Measurements from ENCODE around the gene ACTR3. TPM values are rescaled to one million over a fixed set of nuclear protein-coding genes. Genes with fewer than 3 reads are reported as not detected.
A peak's percentile ranks its signal among the peaks of the same experiment; 100 is the strongest.

Gene ACTR3
- total and polyA plus RNA-seq, 4 donors, result 35.5 to 260 (median 184) TPM

- Histone ChIP-seq H3K27me3 (ENCODE audit: control insufficient read depth in 3 of 3, insufficient read depth in 3 of 3, low read length in 2 of 3) (no peaks in the 10 kb centered on the region), H3K9ac (ENCODE audit: insufficient read depth in 1 of 2, low read length in 2 of 2) (no peak overlapping the region), H3K4me1 (ENCODE audit: control insufficient read depth in 5 of 5, insufficient read depth in 5 of 5, low read length in 5 of 5) (peaks cover 0 to 19% (median 7%) of the 10 kb centered on the region in 5 donors), H3K4me3 (no peak overlapping the region), H3K9me3 (ENCODE audit: control insufficient read depth in 4 of 4, insufficient read depth in 3 of 4, low read length in 3 of 4) (no peaks in the 10 kb centered on the region), H3K36me3 (ENCODE audit: control insufficient read depth in 4 of 4, insufficient read depth in 4 of 4, low read length in 4 of 4) (no peaks in the 10 kb centered on the region), H3K27ac (ENCODE audit: low read depth in 1 of 2, low read length in 1 of 2) (no peak overlapping the region)
- peak; percentile 58 for ATAC-seq (ENCODE audit: insufficient read depth, low FRiP score)
- DNase-seq, result peak; percentile 50 to 79 (median 69)
- TF ChIP-seq CTCF (IDR thresholded peaks at IDR 0.05; ENCODE audit: control extremely low read depth, extremely low read depth), result no peak
- WGBS, 2 donors, result 72 to 78% methylated on average over 19 of the region's 19 CpGs
These were observed 13.1 kb upstream of the ACTR3 start for GRCh38 chr2:113876503-113877387.

GRCh38 chr2:113877711-113878598 is 11.9 kb upstream of the ACTR3 start:
- H3K9ac ChIP-seq (ENCODE audit: insufficient read depth in 1 of 2, low read length in 2 of 2), result no peak overlapping the region
- ATAC-seq (ENCODE audit: insufficient read depth, low FRiP score) (peak; percentile 53), DNase-seq (peak in 2 of 3 donors; percentile 63 to 67)
- no peak for TF ChIP-seq CTCF (IDR thresholded peaks at IDR 0.05; ENCODE audit: control extremely low read depth, extremely low read depth)
- H3K4me1 ChIP-seq (ENCODE audit: control insufficient read depth in 5 of 5, insufficient read depth in 5 of 5, low read length in 5 of 5), result peaks cover 0 to 19% (median 7%) of the 10 kb centered on the region in 5 donors
- no peak overlapping the region for H3K4me3 ChIP-seq
- H3K9me3 ChIP-seq (ENCODE audit: control insufficient read depth in 4 of 4, insufficient read depth in 3 of 4, low read length in 3 of 4), result no peaks in the 10 kb centered on the region
- no peak overlapping the region for H3K27ac ChIP-seq (ENCODE audit: low read depth in 1 of 2, low read length in 1 of 2)
- H3K36me3 ChIP-seq (ENCODE audit: control insufficient read depth in 4 of 4, insufficient read depth in 4 of 4, low read length in 4 of 4), result no peaks in the 10 kb centered on the region
- H3K27me3 ChIP-seq (ENCODE audit: control insufficient read depth in 3 of 3, insufficient read depth in 3 of 3, low read length in 2 of 3), result no peaks in the 10 kb centered on the region
- 31 to 51% methylated on average over 4 of the region's 4 CpGs for WGBS, 2 donors

- no peaks in the 10 kb centered on the region for H3K9me3 ChIP-seq (ENCODE audit: control insufficient read depth in 4 of 4, insufficient read depth in 3 of 4, low read length in 3 of 4)
- no peak overlapping the region for H3K4me3 ChIP-seq
- no peaks in the 10 kb centered on the region for H3K27me3 ChIP-seq (ENCODE audit: control insufficient read depth in 3 of 3, insufficient read depth in 3 of 3, low read length in 2 of 3)
- no peak overlapping the region for H3K9ac ChIP-seq (ENCODE audit: insufficient read depth in 1 of 2, low read length in 2 of 2)
- DNase-seq, result no peak
- H3K27ac ChIP-seq (ENCODE audit: low read depth in 1 of 2, low read length in 1 of 2), result no peak overlapping the region
- H3K36me3 ChIP-seq (ENCODE audit: control insufficient read depth in 4 of 4, insufficient read depth in 4 of 4, low read length in 4 of 4), result no peaks in the 10 kb centered on the region
- ATAC-seq (ENCODE audit: insufficient read depth, low FRiP score), result no peak
- no peak for TF ChIP-seq CTCF (IDR thresholded peaks at IDR 0.05; ENCODE audit: control extremely low read depth, extremely low read depth)
- peaks cover 0 to 19% (median 7%) of the 10 kb centered on the region in 5 donors for H3K4me1 ChIP-seq (ENCODE audit: control insufficient read depth in 5 of 5, insufficient read depth in 5 of 5, low read length in 5 of 5)
- 85 to 91% methylated on average over 1 of the region's 1 CpG for WGBS, 2 donors
These were observed 11.1 kb upstream of the ACTR3 start for GRCh38 chr2:113878743-113879142.

All from lung (tissue), 12 donors.